HG03175 (cell line): ENCODE measurements around the gene FBRS.
A peak's percentile ranks its signal among the peaks of the same experiment; 100 is the strongest.

Source experiments
- ATAC-seq: cut with Tn5 transposase; IDR thresholded peaks from one replicate; pipeline ENCODE4 v1.9.1; 2021; ENCODE audit warnings: mild to moderate bottlenecking, moderate library complexity; ENCODE audit not compliant: unreplicated experiment

FBRS gene

GRCh38 chr16:30641378-30641982 is 16.8 kb upstream of the FBRS start:
- ATAC-seq = no peak

- ATAC-seq = no peak
Measured at GRCh38 chr16:30644334-30644830, 13.8 kb upstream of the FBRS start.

DNA sequence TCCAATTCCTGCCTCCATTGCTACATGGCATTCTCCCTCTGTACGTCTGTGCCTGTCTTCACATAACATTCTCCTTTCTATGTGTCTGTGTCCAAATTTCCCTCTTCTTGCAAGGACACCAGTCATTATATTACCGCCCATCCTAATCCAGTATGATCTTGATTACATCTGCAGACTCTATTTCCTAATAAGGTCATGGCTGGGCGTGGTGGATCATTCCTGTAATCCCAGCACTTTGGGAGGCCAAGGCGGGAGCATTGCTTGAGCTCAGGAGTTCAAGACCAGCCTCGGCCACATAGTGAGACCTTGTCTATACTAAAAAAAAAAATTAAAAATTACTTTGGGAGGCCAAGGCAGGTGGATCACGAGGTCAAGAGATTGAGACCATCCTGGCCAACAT is 12.5 kb upstream of the FBRS start:
- ATAC-seq = no peak

DNA sequence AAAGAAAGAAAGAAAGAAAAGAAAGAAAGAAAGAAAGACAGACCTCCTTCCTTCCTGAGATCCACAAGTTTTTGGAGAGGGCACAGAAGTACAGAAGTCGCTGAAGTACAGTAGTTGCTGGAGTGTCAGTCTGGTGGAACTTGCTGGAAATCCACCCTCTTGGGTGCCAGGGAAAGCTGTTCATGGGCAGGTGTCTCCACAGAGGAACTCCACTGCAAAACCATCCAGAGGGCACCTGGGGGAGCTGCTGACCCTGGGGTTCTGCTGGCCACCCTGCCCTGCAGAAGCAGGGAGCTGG is 11.0 kb upstream of the FBRS start:
- ATAC-seq = no peak

DNA sequence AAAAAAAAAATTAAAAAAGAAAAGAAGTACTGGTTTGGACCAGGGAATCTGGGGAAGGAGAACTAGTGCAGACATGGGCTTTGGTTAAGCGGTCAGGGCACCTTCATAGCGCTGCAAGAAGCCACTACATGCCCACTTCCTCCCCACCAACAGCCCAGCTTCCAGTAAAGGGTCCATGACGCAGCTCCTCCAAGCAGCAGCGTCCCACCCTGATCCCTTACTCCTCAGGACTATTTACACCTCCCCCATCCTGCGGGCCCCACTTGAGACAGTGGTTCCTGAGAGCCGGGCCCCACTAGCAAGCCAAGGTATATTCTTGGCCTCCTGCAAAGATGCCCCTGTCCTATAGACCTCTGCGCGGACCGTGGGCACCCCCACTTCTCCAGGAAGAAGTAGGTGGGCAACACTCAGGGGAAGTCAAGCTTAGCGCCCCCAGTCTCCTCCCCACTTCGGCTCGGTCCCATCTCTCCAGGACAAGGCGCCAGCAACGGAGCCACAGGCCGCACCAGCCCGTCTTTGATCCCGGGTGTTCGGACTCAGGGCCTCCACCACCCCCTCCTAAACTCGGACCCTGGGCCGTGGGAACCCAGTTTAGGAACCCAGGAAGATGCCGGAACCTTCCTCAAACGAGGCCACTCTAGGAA is 8.4 kb upstream of the FBRS start:
- peak; percentile 6 for ATAC-seq

- ATAC-seq = peak; percentile 75
Measured at GRCh38 chr16:30650369-30651123, 7.7 kb upstream of the FBRS start, which contains the start of gene PRR14. PRR14 (plus strand) TSS chr16:30650960; CDS start chr16:30651646, 686 bp downstream.

- peak; percentile 50 for ATAC-seq
Measured at GRCh38 chr16:30651124-30652004, 6.9 kb upstream of the FBRS start.

DNA sequence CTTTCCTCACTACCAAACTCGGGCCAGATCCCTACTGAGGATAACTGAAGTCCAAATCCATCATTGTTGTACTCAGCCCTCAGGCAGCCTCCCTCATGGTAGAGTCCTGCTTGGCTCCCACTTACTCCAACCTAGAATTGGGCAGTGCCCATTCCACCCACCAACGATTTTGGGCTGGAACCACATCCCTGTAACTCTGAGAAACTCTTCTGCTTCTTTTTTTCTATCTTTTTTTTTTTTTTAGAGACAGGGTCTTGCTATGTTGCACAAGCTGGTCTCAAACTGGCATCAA is 6.3 kb upstream of the FBRS start:
- ATAC-seq = no peak

DNA sequence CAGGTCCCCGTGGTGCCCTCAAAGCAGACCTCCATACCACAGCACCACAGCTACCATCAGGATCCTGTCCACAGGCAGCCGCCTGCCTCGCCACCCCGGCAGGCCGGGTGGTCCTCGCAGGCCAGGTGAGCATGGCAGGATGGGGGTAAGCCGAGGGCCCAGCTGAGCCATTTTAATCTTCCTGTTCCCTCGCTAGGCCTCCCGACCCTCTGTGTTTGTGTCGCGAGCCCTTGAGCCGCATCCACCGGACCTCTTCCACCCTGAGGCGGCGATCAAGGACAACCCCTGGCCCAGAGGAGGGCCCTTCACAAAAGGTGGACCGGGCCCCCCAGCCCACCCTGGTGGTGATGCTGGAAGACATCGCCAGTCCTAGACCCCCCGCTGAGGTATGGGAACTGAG is 5.5 kb upstream of the FBRS start:
- no peak for ATAC-seq

GRCh38 chr16:30654856-30655255 is 3.4 kb upstream of the FBRS start:
- no peak for ATAC-seq

DNA sequence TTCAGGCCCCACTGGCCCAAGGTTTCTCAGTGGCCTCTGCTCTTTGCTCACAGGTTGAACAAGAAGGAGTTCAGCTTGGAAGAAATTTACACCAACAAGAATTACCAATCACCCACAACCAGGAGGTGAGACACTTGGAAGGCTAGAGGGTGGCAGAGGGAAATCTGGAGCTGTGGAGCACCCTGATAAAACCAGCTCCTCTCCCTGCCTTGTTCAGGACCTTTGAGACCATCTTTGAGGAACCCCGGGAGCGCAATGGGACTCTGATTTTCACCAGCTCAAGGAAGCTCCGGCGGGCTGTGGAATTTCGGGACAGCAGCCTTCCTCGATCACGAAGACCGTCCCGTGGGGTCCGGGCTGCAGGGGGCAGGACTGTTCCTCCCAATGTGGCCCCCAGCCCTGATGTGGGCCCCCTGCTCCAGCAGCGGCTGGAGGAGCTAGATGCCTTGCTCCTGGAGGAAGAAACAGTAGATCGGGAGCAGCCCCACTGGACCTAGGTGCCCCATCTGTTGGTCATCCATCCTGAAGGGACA is 2.4 kb upstream of the FBRS start:
- no peak for ATAC-seq

GRCh38 chr16:30656388-30656787 is 1.8 kb upstream of the FBRS start:
- ATAC-seq = no peak

DNA sequence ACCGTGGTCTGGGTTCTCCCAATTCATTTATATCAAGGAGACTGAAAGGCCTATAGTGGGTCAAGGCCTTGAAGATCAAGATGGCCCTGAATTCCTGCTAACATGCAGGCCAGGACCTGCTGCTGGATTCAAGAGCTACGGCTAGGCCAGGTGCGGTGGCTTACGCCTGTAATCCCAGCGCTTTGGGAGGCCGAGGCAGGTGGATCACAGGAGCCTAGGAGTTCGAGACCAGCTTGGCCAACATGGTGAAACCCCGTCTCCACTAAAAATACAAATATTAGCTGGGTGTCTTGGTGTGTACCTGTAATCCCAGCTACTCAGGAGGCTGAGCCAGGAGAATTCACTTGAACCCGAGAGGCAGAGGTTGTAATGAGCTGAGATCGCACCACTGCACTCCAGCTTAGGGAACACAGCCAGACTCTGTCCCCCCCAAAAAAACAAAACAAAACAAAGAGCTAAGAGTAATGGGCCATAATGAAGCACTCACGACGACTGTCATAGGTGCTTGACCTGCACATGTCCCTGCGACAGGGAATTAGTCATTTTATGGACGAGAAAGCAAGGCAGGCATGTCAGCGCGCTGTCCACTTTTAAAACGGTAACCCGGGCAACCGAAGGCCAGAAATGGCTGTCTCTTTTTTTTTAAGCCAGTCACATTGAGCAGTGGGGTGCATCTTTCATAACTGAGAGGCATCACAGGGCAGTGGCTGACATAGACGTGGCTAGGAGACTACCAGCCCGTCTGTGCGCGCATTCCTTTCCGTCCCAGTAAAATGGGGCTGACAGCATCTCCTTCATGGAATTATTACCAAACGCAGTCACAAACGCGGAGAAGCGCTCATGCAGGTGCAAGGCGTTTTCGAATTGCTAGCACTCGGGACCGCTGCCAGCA is 1.0 kb upstream of the FBRS start:
- ATAC-seq = no peak

DNA sequence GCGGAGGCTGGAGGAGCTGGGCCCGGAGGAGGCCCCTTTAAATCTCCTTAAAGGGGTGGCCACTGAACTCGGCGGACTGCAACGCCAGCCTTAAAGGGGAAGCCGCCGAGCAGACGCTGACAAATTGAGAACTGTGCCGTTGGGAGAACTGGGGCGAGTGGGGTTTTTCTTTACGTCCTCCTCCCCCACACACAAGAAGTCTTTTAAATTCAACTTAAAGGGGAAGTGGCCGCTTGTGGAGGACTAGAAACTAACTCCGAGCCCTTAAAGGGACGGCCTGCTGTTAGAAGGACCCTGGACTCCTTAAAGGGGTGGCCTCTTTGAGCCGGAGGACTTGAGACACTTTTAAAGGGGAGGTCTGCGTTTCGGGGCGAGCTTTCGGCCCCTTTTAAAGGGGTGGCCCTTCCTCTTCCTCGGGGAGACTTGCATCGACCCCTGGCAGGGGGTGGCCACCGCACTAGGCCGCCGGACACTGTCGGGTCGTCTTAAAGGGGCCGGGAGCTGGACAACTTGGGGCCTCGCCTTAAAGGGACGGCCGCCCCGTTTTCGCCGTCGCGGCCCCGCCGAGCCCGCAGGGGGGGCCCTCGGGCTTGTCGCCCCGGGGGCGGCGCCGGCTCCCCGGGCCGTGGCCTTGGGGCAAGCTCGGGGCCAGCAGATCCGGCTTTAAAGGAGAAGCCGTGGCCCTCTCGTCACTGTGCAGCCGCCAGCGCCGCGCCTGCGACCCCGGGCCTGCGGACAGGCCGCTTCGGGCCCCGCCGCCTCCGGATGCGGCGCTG is 688 bp downstream of the FBRS start:
- ATAC-seq = peak; percentile 25

DNA sequence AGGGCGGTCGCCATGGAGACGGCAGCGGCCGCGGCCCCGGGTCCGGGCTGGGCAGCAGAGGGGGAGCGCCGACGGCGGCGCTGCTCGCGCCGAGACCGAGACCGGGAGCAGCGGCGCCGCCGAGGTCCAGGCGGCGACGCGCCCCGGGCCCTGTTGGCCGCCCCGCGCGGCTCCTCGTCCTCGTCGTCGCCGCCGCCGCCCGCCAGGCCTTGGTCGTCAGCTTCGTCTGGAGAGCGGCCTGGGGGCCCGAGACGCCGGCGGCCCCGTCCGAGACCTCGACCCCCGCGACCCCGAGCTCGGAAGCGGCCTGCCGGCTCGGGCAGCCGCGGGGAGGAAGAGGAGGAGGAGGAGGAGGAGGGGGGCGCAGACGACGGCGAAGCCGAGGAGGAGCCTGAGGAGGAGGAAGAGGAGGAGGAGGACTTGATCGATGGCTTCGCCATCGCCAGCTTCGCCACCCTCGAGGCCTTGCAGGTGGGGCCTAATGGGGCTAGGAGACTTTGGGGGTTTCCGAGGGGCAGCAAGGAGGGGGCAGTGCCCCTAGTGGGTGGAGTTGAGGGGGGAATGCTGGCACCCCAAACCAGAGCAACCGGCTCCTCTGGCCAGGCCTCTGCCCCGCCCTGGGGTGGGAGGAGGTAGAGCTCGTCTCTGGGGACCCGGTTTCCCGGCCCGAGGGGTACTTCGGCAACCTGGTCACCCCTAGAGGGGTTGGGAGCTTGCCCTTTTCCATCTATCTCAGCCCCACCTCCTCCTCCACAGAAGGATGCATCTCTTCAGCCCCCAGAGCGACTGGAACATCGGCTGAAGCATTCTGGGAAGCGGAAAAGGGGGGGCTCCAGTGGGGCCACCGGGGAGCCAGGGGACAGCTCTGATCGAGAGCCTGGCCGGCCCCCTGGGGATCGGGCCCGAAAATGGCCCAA is 1.5 kb downstream of the FBRS start:
- ATAC-seq = no peak

DNA sequence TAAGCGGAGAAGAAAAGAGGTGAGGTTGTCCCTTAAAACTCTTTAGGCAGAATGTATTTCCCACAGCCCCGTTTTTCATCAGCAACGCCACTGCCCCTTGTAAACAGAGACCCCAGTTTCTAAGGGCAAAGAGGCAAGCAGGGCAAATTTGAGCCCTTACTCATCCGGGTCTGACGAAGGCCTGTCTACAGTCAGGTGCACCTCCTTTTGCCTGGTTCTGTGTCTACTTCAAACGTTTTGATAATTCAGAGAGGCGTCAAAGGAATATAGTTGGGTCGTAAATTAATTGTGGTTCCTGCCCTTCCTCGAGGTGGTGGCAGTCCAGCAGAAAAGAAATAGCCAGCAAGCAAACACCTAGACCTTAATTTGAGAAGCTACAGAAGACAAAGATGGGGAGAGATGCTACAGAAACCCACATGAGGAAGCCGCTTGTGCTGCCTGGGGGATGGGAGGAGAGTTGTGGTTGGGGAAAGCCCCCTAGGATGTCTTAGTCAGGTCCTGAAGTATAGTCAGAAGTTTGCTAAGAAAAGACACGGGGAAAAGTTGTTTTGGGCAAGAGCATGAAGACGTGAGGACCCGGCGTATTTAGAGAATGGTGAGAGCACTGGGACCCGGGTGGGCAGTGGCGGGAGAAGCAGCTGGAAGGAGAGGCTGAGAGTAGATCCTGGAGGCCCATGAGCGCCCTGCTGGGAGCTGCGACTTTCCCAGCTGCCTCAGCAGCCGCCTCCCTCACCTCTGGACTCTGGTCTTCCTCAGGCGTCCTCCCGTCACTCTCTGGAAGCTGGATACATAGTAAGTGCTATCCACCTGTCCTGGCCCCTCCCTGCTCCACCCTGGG is 2.4 kb downstream of the FBRS start:
- ATAC-seq = no peak

- ATAC-seq = no peak
Measured at GRCh38 chr16:30662449-30662848, 4.2 kb downstream of the FBRS start.
